Measurements from ENCODE around the gene POLR2M. TPM values are rescaled to one million over a fixed set of nuclear protein-coding genes. Genes with fewer than 3 reads are reported as not detected.

Gene POLR2M
- total RNA-seq (67.4 and 73.2 TPM in 2 replicates), polyA plus RNA-seq (17.0 and 20.4 TPM in 2 replicates), polyA minus RNA-seq (552 and 2,085 TPM in 2 replicates)
- total RNA-seq (2013), result 102 TPM

DNA sequence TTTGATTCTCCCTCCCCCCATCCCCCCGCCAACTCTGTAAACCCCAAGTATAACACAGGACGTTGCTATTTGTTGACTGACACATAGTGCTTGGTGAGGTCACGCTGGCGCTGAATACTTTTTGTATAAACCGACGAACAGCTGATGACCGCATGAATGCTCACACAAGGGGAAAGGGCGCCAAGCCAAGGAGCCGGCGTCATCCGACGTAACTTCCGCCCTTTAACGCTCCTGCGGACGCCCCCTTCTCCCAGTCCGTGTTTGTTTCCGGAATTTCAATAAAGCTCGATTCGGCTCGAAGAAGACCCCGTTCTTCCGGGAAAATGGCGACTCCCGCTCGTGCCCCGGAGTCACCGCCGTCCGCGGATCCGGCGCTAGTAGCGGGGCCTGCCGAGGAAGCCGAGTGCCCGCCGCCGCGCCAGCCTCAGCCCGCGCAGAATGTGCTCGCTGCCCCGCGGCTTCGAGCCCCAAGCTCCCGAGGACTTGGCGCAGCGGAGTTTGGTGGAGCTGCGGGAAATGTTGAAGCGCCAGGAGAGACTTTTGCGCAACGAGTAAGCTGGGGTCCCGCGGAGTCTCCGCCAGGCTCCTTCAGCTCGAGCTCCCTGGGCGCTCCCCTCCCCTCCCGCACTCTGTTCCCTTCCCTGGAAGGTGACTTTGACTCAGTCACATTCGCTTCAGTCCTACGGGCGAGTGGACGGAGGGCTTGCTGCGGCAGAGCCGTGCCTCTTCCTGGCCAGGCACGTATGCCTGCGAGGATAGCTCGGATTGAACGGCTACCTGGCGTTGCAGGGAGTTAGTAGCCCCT, at the start of gene POLR2M:
TSS of gene POLR2M (plus strand) at position 310 of the 805 bp plus-strand sequence. CDS start at position 439, 129 bp downstream.
- peak within 1 kb of the TSS; percentile 89 for H3K9ac ChIP-seq (ENCODE audit: low read length)
- H3K4me1 Mint-ChIP-seq, result peaks cover 45% of the 10 kb centered on the region
- H4K20me1 ChIP-seq (ENCODE audit: control insufficient read depth, insufficient read depth, low read length, poor library complexity, severe bottlenecking), result no peaks in the 10 kb centered on the region
- H3K79me2 ChIP-seq (ENCODE audit: control insufficient read depth, insufficient read depth, low read length), result peaks cover 25% of the 10 kb centered on the region
- ChIA-PET POLR2A (interaction anchor here (0.7 to 0.9 kb wide), 3 partner anchors 12 to 1462 kb away, joined by 3 to 4 read pairs (median 3); no protein-coding TSS in a partner anchor), CTCF (interaction anchor here (0.9 to 1.8 kb wide), 6 partner anchors 12 to 788 kb away, joined by 3 to 7 read pairs (median 4); partner anchors contain the start of gene TCF12)
- no peaks in the 10 kb centered on the region for H3K9me3 ChIP-seq (ENCODE audit: control extremely low read depth in 1 of 3, control insufficient read depth in 2 of 3, insufficient read depth in 1 of 3, low read length in 2 of 3)
- ATAC-seq (ENCODE audit: low read depth) (peak; percentile 89), DNase-seq (peak; percentile 95)
- H3K27ac ChIP-seq (ENCODE audit: low read length in 2 of 2), result peak within 1 kb of the TSS; percentile 86 to 95
- under 1% methylated on average over 70 of the region's 70 CpGs for WGBS (ENCODE audit: insufficient coverage)
- H3K27me3 ChIP-seq (replicated peaks in 1 of 4; ENCODE audit: control extremely low read depth in 1 of 4, control insufficient read depth in 3 of 4, insufficient read depth in 4 of 4, low read length in 3 of 4), result no peaks in the 10 kb centered on the region
- TF ChIP-seq, protein P1, sequence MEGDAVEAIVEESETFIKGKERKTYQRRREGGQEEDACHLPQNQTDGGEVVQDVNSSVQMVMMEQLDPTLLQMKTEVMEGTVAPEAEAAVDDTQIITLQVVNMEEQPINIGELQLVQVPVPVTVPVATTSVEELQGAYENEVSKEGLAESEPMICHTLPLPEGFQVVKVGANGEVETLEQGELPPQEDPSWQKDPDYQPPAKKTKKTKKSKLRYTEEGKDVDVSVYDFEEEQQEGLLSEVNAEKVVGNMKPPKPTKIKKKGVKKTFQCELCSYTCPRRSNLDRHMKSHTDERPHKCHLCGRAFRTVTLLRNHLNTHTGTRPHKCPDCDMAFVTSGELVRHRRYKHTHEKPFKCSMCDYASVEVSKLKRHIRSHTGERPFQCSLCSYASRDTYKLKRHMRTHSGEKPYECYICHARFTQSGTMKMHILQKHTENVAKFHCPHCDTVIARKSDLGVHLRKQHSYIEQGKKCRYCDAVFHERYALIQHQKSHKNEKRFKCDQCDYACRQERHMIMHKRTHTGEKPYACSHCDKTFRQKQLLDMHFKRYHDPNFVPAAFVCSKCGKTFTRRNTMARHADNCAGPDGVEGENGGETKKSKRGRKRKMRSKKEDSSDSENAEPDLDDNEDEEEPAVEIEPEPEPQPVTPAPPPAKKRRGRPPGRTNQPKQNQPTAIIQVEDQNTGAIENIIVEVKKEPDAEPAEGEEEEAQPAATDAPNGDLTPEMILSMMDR (IDR thresholded peaks at IDR 0.05), result no peak
- no peak for TF ChIP-seq EZH2 (IDR thresholded peaks at IDR 0.05; ENCODE audit: borderline replicate concordance, insufficient read depth, low read depth, low read length, poor library complexity, severe bottlenecking)
- peaks cover 8 to 28% of the 10 kb centered on the region in 2 experiments for H3K36me3 ChIP-seq (replicated peaks in 1 of 2; ENCODE audit: control extremely low read depth in 1 of 2, control insufficient read depth in 1 of 2, extremely low read depth in 1 of 2, insufficient read depth in 2 of 2, low read length in 1 of 2)
- H3K27ac Mint-ChIP-seq, result peak within 1 kb of the TSS; percentile 85
- peak within 1 kb of the TSS; percentile 90 for H2AFZ ChIP-seq (ENCODE audit: insufficient read depth, low read depth, low read length, poor library complexity, severe bottlenecking)
- H3K9me3 Mint-ChIP-seq (ENCODE audit: insufficient read depth), result no peaks in the 10 kb centered on the region
- peak within 1 kb of the TSS; percentile 88 for H3K4me3 Mint-ChIP-seq
- peak within 1 kb of the TSS; percentile 86 to 95 (median 88) for H3K4me3 ChIP-seq (ENCODE audit: control extremely low read depth in 1 of 5, extremely low read depth in 1 of 5, insufficient read depth in 1 of 5, low read depth in 2 of 5, low read length in 4 of 5)
- H3K4me2 ChIP-seq (replicated peaks; ENCODE audit: low read depth, low read length, poor library complexity, severe bottlenecking), result peak within 1 kb of the TSS; percentile 95
- peaks cover 14% of the 10 kb centered on the region for H3K27me3 Mint-ChIP-seq
- H3K4me1 ChIP-seq (ENCODE audit: control insufficient read depth in 2 of 2, insufficient read depth in 2 of 2, low read length in 2 of 2), result peaks cover 17 to 20% of the 10 kb centered on the region in 2 donors
- intact Hi-C loops (cut with micrococcal nuclease), result loop anchor here (2.0 to 10.0 kb wide), 6 partner anchors 114 to 1342 kb away; partner anchors contain the start of genes MNS1, MYZAP, TEX9 and ZNF280D

All from B cell (primary cell).